ENCODE results near the gene RIMS4. TPM values are rescaled to one million over a fixed set of nuclear protein-coding genes. Genes with fewer than 3 reads are reported as not detected.

The RIMS4 gene
- total and polyA plus RNA-seq, 2 of the 8 experiments (the other 6 are each of a cell fraction or from before 2014, with no cell fraction given) = 13.3 to 44.2 TPM

DNA sequence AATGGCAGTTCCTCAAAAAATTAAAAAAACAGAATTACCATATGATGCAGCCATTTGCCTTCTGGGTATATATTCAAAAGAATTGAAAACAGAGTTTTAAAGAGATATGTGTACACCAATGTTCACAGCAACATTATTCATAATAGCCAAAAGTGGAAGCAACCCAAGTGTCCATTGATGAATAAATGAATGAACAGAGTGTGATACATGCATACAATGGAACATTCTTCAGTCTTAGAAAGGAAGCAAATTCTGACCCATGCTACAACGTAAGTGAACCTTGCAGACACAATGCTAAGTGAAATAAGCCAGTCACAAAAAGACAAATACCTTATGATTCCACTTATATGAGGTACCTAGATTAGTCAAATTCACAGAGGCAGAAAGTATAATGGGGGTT lies 40.5 kb upstream of the RIMS4 start:
- no peak for DNase-seq (ENCODE audit: low read depth in 1 of 2, low spot score in 2 of 2)
- ChIA-PET POLR2A (ENCODE audit: partially characterized antibody) (no interaction called here), CTCF (ENCODE audit: partially characterized antibody) (interaction anchor here (1.0 to 2.0 kb wide), 5 partner anchors 10 to 96 kb away, joined by 3 to 6 read pairs (median 3); no protein-coding TSS in a partner anchor)
- Histone ChIP-seq H3K23me2 (ENCODE audit: low read depth, low read length) (no peaks in the 10 kb centered on the region; the same call in 1 of the 2 replicates), H2BK5ac (ENCODE audit: low read depth, low read length) (no peak overlapping the region), H3K4me3 (ENCODE audit: extremely low read depth in 1 of 4, insufficient read depth in 2 of 4, low read depth in 3 of 4, low read length in 4 of 4) (no peak overlapping the region), H2BK12ac (ENCODE audit: low read depth, low read length) (no peak overlapping the region), H3K18ac (ENCODE audit: extremely low read depth, low read length) (no peak overlapping the region), H3K23ac (ENCODE audit: insufficient read length) (no peak overlapping the region), H4K91ac (replicated peaks; ENCODE audit: insufficient read length, low read length) (no peak overlapping the region), H3K9me3 (ENCODE audit: insufficient read depth in 2 of 2, low read depth in 1 of 2, low read length in 1 of 2) (peaks cover 0 to 5% of the 10 kb centered on the region in 2 experiments; a peak in 1 of 4 replicates), H3K79me1 (ENCODE audit: low read depth, low read length) (no peaks in the 10 kb centered on the region), H3K27me3 (replicated peaks in 1 of 4; ENCODE audit: control insufficient read depth in 3 of 4, extremely low read depth in 1 of 4, insufficient read depth in 3 of 4, low read length in 3 of 4) (no peaks in the 10 kb centered on the region), H3K79me2 (ENCODE audit: control insufficient read depth in 1 of 2, insufficient read depth in 2 of 2, low read length in 2 of 2) (no peaks in the 10 kb centered on the region), H3K4me1 (replicated peaks in 1 of 4; ENCODE audit: control insufficient read depth in 3 of 4, insufficient read depth in 4 of 4, low read length in 3 of 4) (peaks cover 0 to 2% (median under 1%) of the 10 kb centered on the region in 4 experiments; a peak in 2 of 7 replicates), H2BK15ac (ENCODE audit: low read length) (no peak overlapping the region), H3K14ac (ENCODE audit: insufficient read length) (no peak overlapping the region), H3K9ac (replicated peaks in 1 of 4; ENCODE audit: extremely low read depth in 1 of 4, low read depth in 3 of 4, low read length in 3 of 4) (no peak overlapping the region), H4K20me1 (replicated peaks in 1 of 2; ENCODE audit: control insufficient read depth in 1 of 2, insufficient read depth in 2 of 2, low read length in 2 of 2) (peaks cover 0 to 2% of the 10 kb centered on the region in 2 experiments), H4K5ac (ENCODE audit: insufficient read length, low read depth, low read length) (no peak overlapping the region), H3K56ac (replicated peaks; ENCODE audit: insufficient read length, low read depth, low read length) (no peak overlapping the region), H2BK120ac (replicated peaks; ENCODE audit: low read depth, low read length) (no peak overlapping the region), H3K4me2 (ENCODE audit: insufficient read depth in 1 of 2, low read depth in 2 of 2, low read length in 2 of 2) (no peak overlapping the region), H2AFZ (ENCODE audit: low read length) (no peak overlapping the region), H3K36me3 (ENCODE audit: control insufficient read depth in 2 of 4, insufficient read depth in 4 of 4, low read length in 3 of 4) (no peaks in the 10 kb centered on the region), H3K4ac (replicated peaks; ENCODE audit: insufficient read length, low read depth, low read length) (no peak overlapping the region), H3K27ac (ENCODE audit: low read depth, low read length) (no peak overlapping the region), H4K8ac (ENCODE audit: extremely low read depth, insufficient read depth, low read length) (no peak overlapping the region), H2AK5ac (ENCODE audit: low read depth, low read length) (no peak overlapping the region), H2BK20ac (ENCODE audit: low read length) (no peak overlapping the region)
- WGBS, 2 experiments (ENCODE audit: extremely low coverage in 1 of 2, insufficient coverage in 1 of 2, insufficient read length in 1 of 2, insufficient replicate concordance in 2 of 2, low coverage in 1 of 2, low lambda C conversion rate in 2 of 2, missing lambda C conversion rate in 1 of 2) = 78% methylated on average over 1 of the region's 1 CpG; no CpG with 5 or more reads in 1 of the 2 experiments
- TF ChIP-seq HDAC2 (IDR thresholded peaks at IDR 0.05; ENCODE audit: borderline replicate concordance in 1 of 2, low read depth in 2 of 2, low read length in 2 of 2) (no peak), TAF1 (IDR thresholded peaks at IDR 0.05; ENCODE audit: low read depth, low read length) (no peak), RAD21 (IDR thresholded peaks at IDR 0.05 in 1 of 2, conservative IDR thresholded peaks at IDR 0.05 in 1 of 2; ENCODE audit: low read depth in 2 of 2, low read length in 2 of 2) (no peak), KDM1A (IDR thresholded peaks at IDR 0.05; ENCODE audit: borderline replicate concordance, low read length) (no peak)
- FAIRE-seq = no peak

Data from H1 (cell line).